ENCODE measurements around the gene SNTG2.
A peak's percentile ranks its signal among the peaks of the same experiment; 100 is the strongest.

The SNTG2 gene

DNA sequence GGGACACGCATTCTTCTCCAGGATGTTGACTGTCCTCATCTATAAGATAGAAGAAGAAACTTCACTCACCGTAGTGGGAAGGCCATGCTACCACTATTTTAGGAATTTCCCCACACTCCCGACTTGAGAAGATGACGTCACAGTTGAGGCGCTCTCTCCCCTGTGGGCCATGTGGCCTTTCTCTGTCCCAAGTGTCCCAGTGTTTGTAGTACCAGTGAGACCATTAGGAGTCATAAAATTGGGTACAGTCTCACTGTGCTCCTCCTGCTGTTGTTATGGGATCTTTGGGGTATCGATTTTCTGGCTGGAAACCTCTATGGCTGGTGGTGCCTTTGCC, 7.2 kb upstream of the SNTG2 start:
- H3K4me3 ChIP-seq (ENCODE audit: low read length) = no peak overlapping the region
- H3K9ac ChIP-seq (ENCODE audit: low read length) = no peak overlapping the region
- H3K9me3 ChIP-seq (ENCODE audit: control insufficient read depth, low read depth, low read length) = peaks cover 9% of the 10 kb centered on the region
- H3K36me3 ChIP-seq (ENCODE audit: control insufficient read depth, low read depth, low read length) = no peaks in the 10 kb centered on the region
- peaks cover 13% of the 10 kb centered on the region for H3K4me1 ChIP-seq (ENCODE audit: control insufficient read depth, low read depth, low read length)
- peaks cover under 1% of the 10 kb centered on the region for H3K27me3 ChIP-seq (ENCODE audit: control insufficient read depth, insufficient read depth, low read length)
- H3K27ac ChIP-seq (ENCODE audit: low read length) = no peak overlapping the region

DNA sequence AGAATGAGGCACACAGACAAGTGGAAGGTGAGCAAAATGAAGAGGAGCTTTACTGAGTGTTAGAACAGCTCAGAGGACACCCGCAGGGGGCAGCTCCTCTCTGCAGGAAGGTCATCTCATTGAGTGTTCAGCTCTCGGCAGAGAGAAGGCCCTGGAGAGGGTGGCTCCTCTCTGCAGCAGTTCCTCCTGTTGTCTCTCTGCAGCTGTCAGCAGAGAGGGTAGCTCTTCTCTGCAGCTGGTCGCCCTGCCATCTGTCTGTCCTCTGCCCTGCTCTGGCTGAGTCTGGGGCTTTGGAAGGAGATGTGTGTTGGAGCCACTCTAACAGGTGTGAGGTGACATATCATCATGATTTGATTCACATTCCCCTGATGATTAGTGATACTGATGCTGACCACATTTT, 6.8 kb upstream of the SNTG2 start:
- Histone ChIP-seq H3K27ac (ENCODE audit: low read length) (no peak overlapping the region), H3K36me3 (ENCODE audit: control insufficient read depth, low read depth, low read length) (no peaks in the 10 kb centered on the region), H3K9ac (ENCODE audit: low read length) (no peak overlapping the region), H3K4me1 (ENCODE audit: control insufficient read depth, low read depth, low read length) (peaks cover 17% of the 10 kb centered on the region), H3K4me3 (ENCODE audit: low read length) (no peak overlapping the region), H3K9me3 (ENCODE audit: control insufficient read depth, low read depth, low read length) (peaks cover 9% of the 10 kb centered on the region), H3K27me3 (ENCODE audit: control insufficient read depth, insufficient read depth, low read length) (peaks cover 4% of the 10 kb centered on the region)

DNA sequence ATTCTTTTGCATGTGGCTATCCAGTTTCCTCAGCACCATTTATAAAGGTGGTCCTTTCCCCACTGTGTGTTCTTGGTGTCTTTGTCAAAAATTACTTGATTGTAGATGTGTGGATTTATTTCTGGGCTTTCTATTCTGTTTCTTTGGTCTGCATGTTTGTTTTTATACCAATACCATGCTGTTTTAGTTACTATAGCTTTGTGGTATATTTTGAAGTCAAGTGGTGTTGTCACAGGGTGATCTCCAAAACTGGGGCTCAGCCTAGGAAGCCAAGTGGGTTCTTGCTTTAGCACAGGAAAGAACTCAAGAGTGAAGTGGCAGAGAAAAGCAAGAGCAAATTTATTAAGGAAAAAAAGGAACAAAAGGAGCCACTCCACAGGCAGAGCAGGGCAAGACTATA, 6.0 kb upstream of the SNTG2 start:
- no peak overlapping the region for H3K27ac ChIP-seq (ENCODE audit: low read length)
- H3K4me3 ChIP-seq (ENCODE audit: low read length) = no peak overlapping the region
- peaks cover 13% of the 10 kb centered on the region for H3K27me3 ChIP-seq (ENCODE audit: control insufficient read depth, insufficient read depth, low read length)
- no peaks in the 10 kb centered on the region for H3K36me3 ChIP-seq (ENCODE audit: control insufficient read depth, low read depth, low read length)
- peaks cover 25% of the 10 kb centered on the region for H3K4me1 ChIP-seq (ENCODE audit: control insufficient read depth, low read depth, low read length)
- peaks cover 9% of the 10 kb centered on the region for H3K9me3 ChIP-seq (ENCODE audit: control insufficient read depth, low read depth, low read length)
- H3K9ac ChIP-seq (ENCODE audit: low read length) = no peak overlapping the region

DNA sequence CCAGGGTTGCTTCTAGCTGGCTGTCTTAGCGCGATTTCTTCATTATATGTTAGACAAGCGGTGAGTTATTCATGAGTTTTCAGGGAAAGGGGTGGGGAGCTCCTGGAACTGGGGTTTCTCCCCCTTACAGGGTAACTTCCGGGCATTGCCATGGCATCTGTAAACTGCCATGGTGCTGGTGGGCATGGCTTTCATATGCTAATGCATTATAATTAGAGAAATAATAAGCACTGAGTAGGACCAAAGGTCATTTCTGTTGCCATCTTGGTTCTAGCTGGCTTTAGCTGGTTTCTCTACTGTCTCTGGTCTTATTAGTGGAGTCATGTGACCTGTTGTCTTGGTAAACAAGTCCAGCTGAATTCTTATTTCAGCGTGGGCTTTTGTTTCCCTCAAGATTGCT, 5.5 kb upstream of the SNTG2 start:
- H3K9ac ChIP-seq (ENCODE audit: low read length) = no peak overlapping the region
- peaks cover 25% of the 10 kb centered on the region for H3K4me1 ChIP-seq (ENCODE audit: control insufficient read depth, low read depth, low read length)

DNA sequence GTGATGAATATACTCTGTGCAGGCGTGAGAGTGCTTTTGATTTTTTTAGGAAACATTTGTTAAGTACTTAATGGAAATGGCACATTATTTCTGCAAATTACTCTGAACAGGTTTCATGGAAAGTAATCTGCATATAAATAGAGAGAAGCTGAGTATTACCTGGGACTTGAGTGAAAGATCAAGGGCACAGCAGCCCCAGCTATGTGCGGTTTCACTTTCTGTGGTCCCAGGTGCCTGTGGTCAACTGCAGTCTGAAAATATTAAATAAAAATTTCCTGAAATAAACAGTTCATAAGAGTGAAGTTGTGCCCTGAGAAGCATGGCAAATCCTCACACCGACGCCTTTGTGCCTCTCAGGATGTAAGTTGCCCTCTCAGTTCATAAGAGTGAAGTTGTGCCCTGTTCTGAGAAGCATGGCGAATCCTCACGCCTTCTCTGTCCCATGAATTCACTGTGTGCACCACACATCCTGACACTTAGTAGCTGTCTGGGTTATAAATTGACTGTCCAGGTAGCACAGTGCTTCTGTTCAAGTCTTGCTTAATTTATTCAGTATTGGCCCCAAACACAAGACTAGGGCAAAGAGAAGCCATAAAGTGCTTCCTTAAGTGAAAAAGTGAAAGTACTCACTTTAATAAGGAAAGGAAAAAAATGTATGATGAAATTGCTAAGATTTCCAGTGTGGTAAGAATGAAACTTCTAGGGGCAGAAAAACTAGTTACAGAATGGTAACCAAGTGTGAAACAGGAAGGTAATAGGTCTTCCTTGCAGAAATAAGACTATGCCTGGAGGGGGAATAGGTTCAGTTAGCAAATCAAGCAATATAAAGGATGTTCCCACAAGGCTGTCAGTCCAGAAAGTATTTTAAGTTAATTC, 4.3 kb upstream of the SNTG2 start:
- Histone ChIP-seq H3K4me3 (ENCODE audit: low read length) (no peak overlapping the region), H3K27ac (ENCODE audit: low read length) (no peak overlapping the region), H3K27me3 (ENCODE audit: control insufficient read depth, insufficient read depth, low read length) (peaks cover 16% of the 10 kb centered on the region), H3K4me1 (ENCODE audit: control insufficient read depth, low read depth, low read length) (peaks cover 25% of the 10 kb centered on the region), H3K36me3 (ENCODE audit: control insufficient read depth, low read depth, low read length) (no peaks in the 10 kb centered on the region), H3K9ac (ENCODE audit: low read length) (no peak overlapping the region), H3K9me3 (ENCODE audit: control insufficient read depth, low read depth, low read length) (peaks cover 9% of the 10 kb centered on the region)

More for the DNA sequence above, 5.5 kb upstream of the SNTG2 start:
- no peaks in the 10 kb centered on the region for H3K36me3 ChIP-seq (ENCODE audit: control insufficient read depth, low read depth, low read length)
- H3K4me3 ChIP-seq (ENCODE audit: low read length) = no peak overlapping the region
- H3K27ac ChIP-seq (ENCODE audit: low read length) = no peak overlapping the region
- H3K9me3 ChIP-seq (ENCODE audit: control insufficient read depth, low read depth, low read length) = peaks cover 9% of the 10 kb centered on the region
- H3K27me3 ChIP-seq (ENCODE audit: control insufficient read depth, insufficient read depth, low read length) = peaks cover 14% of the 10 kb centered on the region

DNA sequence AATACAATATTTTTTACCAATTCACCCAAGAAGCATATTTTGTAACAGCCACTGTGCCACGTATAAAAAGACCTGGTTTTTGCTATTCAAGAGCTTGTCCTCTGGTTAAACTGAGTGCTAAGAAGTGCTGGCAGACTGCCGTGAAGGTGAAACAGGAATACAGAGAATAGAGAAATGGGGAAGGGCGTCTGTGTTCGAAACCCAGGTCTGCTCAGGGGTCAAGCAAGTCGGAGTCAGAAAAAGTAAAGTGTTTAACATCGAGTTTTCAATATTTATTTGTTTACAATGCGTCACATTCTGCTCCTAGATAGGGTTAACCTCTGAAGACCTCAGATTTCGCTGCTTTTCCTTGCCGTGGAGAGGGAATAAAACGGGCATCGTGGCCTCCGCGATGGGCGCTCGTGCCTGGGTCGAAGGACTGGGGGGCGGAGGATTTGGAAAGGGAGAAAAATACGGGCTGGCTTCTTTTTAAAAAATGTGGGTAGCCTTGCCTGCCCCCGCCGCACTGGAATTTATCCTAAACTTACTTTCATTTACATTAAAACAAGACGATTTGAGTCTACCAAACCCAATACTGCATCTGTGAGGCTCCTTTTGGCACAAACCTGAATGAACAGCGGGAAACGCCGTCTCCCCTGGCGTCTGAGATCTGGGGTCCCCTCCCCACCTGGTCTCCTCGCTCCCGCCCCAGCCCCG, 1.1 kb upstream of the SNTG2 start:
- Histone ChIP-seq H3K36me3 (ENCODE audit: control insufficient read depth, low read depth, low read length) (no peaks in the 10 kb centered on the region), H3K4me1 (ENCODE audit: control insufficient read depth, low read depth, low read length) (peaks cover 39% of the 10 kb centered on the region), H3K4me3 (ENCODE audit: low read length) (peak overlapping the region; percentile 78), H3K27ac (ENCODE audit: low read length) (no peak overlapping the region), H3K9ac (ENCODE audit: low read length) (peak overlapping the region; percentile 53), H3K27me3 (ENCODE audit: control insufficient read depth, insufficient read depth, low read length) (peaks cover 36% of the 10 kb centered on the region), H3K9me3 (ENCODE audit: control insufficient read depth, low read depth, low read length) (peaks cover 3% of the 10 kb centered on the region)

DNA sequence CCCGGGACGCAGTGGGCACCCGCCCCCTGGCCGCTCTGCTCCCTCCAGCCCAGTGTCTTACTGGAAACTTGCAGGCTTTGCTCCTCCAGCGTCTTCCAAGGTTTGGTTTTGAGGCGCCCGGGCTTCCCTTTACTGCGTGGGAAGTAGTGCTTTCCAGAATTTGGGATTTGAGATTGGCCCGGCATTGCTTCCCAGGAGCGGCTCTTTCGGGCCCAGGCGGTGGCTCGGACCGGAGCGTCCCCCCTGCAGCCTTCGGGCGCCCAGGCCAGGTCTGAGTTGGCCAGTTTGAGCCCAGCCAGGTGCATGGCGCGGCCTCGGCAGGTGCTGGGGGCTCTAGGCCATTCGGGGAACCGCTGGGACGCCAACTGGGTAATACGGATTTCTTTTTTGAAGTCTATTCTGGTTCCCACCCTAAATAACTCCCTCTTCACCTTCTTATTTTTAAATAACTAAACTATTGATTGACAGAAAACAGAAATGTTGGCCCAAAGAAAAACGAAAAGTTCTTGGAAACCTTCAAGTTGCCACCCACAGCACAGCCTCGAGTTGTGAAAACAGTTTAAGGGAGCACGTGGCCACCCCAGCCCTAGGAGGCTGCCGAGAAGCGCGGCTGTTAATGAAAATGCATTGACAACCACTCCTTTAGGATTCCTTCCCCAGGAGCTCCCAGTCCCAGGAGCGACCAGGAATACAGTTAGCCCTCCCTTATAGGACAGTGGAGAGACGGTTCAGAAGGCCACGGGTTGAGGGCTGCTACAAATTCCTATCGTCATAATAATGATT, 766 bp downstream of the SNTG2 start:
- H3K27me3 ChIP-seq (ENCODE audit: control insufficient read depth, insufficient read depth, low read length) = peaks cover 36% of the 10 kb centered on the region
- H3K4me1 ChIP-seq (ENCODE audit: control insufficient read depth, low read depth, low read length) = peaks cover 32% of the 10 kb centered on the region
- H3K36me3 ChIP-seq (ENCODE audit: control insufficient read depth, low read depth, low read length) = no peaks in the 10 kb centered on the region
- no peak overlapping the region for H3K27ac ChIP-seq (ENCODE audit: low read length)
- no peaks in the 10 kb centered on the region for H3K9me3 ChIP-seq (ENCODE audit: control insufficient read depth, low read depth, low read length)
- peak overlapping the region; percentile 68 for H3K4me3 ChIP-seq (ENCODE audit: low read length)
- peak overlapping the region; percentile 40 for H3K9ac ChIP-seq (ENCODE audit: low read length)

DNA sequence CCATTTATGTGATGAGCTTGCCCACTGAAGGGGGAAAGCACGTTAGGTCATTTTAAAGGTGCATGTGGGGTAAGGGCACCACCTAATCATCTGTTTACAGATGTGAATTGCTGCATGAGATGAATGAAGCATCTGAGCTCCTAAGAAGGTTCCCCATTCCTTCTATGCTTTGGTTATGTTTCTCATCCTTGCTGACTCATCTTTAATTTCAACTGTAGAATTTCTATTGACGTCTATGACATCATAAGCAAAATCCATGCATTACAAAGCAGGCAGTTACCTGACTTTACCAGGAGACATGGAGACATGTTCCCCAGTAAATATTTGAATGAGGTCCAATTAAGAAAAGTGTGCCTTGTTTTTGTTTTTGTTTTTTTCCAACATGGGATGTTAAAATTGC, 2.8 kb downstream of the SNTG2 start:
- H3K36me3 ChIP-seq (ENCODE audit: control insufficient read depth, low read depth, low read length) = no peaks in the 10 kb centered on the region
- H3K27me3 ChIP-seq (ENCODE audit: control insufficient read depth, insufficient read depth, low read length) = peaks cover 36% of the 10 kb centered on the region
- no peaks in the 10 kb centered on the region for H3K9me3 ChIP-seq (ENCODE audit: control insufficient read depth, low read depth, low read length)
- no peak overlapping the region for H3K4me3 ChIP-seq (ENCODE audit: low read length)
- H3K27ac ChIP-seq (ENCODE audit: low read length) = no peak overlapping the region
- H3K4me1 ChIP-seq (ENCODE audit: control insufficient read depth, low read depth, low read length) = peaks cover 33% of the 10 kb centered on the region
- no peak overlapping the region for H3K9ac ChIP-seq (ENCODE audit: low read length)

DNA sequence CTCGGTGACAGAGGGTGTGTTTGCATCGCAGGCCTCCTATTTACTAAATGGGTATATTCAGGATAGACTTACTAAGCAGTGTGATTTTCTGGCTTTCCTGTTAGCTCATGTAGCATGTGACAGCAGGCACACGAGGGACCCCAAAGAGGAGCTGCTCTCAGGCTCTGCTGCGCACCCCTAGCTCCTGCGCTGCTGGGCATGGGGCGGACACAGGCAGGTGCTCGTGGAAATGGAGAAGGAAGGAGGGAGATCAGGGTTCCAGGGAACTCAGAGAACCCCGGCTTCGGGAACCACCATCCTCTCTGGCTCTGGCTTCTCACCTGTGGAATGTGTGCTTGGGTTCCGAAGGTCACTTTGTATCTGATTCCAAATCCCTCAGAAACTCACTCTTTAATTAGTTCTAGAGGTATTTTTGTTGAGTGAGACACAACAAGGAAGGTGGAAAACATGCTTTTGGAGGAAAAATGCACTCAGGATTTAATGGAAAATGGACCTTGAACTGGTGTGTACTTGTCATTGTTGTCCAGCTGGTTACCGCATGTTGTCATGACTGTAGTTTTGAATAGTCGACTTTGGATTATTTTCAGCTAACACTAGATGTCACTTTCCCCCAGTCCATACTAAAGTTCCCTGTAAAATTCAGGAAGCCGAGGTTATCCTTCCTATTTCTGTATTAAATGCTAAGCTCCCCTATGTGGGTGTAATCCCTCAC, 3.5 kb downstream of the SNTG2 start:
- no peak overlapping the region for H3K9ac ChIP-seq (ENCODE audit: low read length)
- no peak overlapping the region for H3K27ac ChIP-seq (ENCODE audit: low read length)
- H3K9me3 ChIP-seq (ENCODE audit: control insufficient read depth, low read depth, low read length) = no peaks in the 10 kb centered on the region
- H3K27me3 ChIP-seq (ENCODE audit: control insufficient read depth, insufficient read depth, low read length) = peaks cover 29% of the 10 kb centered on the region
- H3K36me3 ChIP-seq (ENCODE audit: control insufficient read depth, low read depth, low read length) = no peaks in the 10 kb centered on the region
- no peak overlapping the region for H3K4me3 ChIP-seq (ENCODE audit: low read length)
- H3K4me1 ChIP-seq (ENCODE audit: control insufficient read depth, low read depth, low read length) = peaks cover 25% of the 10 kb centered on the region

DNA sequence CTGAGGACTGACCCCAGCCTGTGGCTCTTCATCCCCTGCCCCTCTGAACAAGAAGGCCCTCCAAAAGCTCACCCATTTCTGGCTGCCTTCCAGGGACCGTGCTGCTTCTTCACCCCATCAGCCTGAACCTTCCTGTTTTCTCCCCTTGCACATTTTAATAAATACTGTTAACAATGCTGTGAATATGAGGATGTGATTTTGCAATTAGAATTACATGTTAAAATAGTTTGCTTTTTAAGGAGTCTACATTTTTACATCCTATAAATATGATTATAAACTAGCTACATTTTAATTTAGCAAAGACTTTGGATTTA, 4.0 kb downstream of the SNTG2 start:
- Histone ChIP-seq H3K27ac (ENCODE audit: low read length) (no peak overlapping the region), H3K36me3 (ENCODE audit: control insufficient read depth, low read depth, low read length) (no peaks in the 10 kb centered on the region), H3K4me3 (ENCODE audit: low read length) (no peak overlapping the region), H3K9me3 (ENCODE audit: control insufficient read depth, low read depth, low read length) (no peaks in the 10 kb centered on the region), H3K4me1 (ENCODE audit: control insufficient read depth, low read depth, low read length) (peaks cover 20% of the 10 kb centered on the region), H3K9ac (ENCODE audit: low read length) (no peak overlapping the region), H3K27me3 (ENCODE audit: control insufficient read depth, insufficient read depth, low read length) (peaks cover 24% of the 10 kb centered on the region)
